K562 (cell line): ENCODE measurements around the gene CDKN2B. TPM values are rescaled to one million over a fixed set of nuclear protein-coding genes. Genes with fewer than 3 reads are reported as not detected.
"Not testable (repeated sequence)": the region's sequence is repeated elsewhere in the genome, so short reads cannot be mapped to it uniquely, and the experiment has no call there.

Experiments used
- ATAC-seq: fragments of 200-7000 bp; cut with Tn5 transposase; 3 replicates; pipeline ENCODE4 v1.9.1; 2020; ENCODE audit warnings: moderate library complexity
- Bru-seq: library from RNA; stranded (reverse); fragments of 400-500 nt; gene quantifications from one replicate; lab custom pipeline; 2021; lab: Mats Ljungman, UMichigan
- BruChase-seq, 2 experiments: library from RNA; stranded (reverse); fragments of 400-500 nt; gene quantifications; one replicate each; lab custom pipeline; 2021; lab: Mats Ljungman, UMichigan
- BruUV-seq: library from RNA; stranded (reverse); fragments of 400-500 nt; replicated peaks from 2 replicates; lab custom pipeline; 2021; lab: Mats Ljungman, UMichigan
- CTCF ChIA-PET: fragments of 300-600 bp; formaldehyde crosslinking; extraction: SDS; loops from one replicate; lab custom pipeline; 2021; ENCODE audit warnings: low intra/inter-chr PET ratio; lab: Yijun Ruan, JAX
- POLR2A ChIA-PET: fragments of 300-600, 350-650 bp; sonication (Branson Sonifier 250); formaldehyde crosslinking; extraction: SDS; loops from one replicate; lab custom pipeline; 2021; ENCODE audit warnings: antibody characterized with exemption, inconsistent platforms; lab: Yijun Ruan, JAX
- DNase-seq, 4 experiments: peaks; one replicate each; pipeline versions ENCODE4 v3.0.0 to v3.0.0-alpha.2; 2011 to 2018; ENCODE audit warnings: low spot score in 3 of 4, mixed read lengths in 3 of 4; ENCODE audit errors: extremely low read depth in 1 of 4
- FAIRE-seq: peaks from 2 replicates; lab custom pipeline; 2011; peaks lifted over from hg19 to GRCh38; lab: Jason Lieb, UNC
- H2AFZ ChIP-seq: 2 replicates; pipeline ENCODE4 v1.6.0; 2011; ENCODE audit warnings: low read depth, low read length, control low read depth, inconsistent platforms
- H3K27ac ChIP-seq: fragments of 200-600 bp; 3 replicates; pipeline ENCODE4 v1.8.0; 2011; ENCODE audit warnings: low read depth, mild to moderate bottlenecking, control low read depth, inconsistent platforms, low read length, moderate library complexity, mixed read lengths; ENCODE audit errors: extremely low read depth
- H3K27me3 ChIP-seq, 2 experiments: fragments of 300-600 bp in 1 of 2; 2 replicates in 1 of 2; 3 replicates in 1 of 2; pipeline versions ENCODE4 v1.6.0 to v1.8.0; 2011; ENCODE audit warnings: inconsistent platforms in 2 of 2, low read length in 2 of 2, mild to moderate bottlenecking in 1 of 2, mixed read lengths in 1 of 2, moderate library complexity in 1 of 2; ENCODE audit not compliant: control insufficient read depth in 2 of 2, insufficient read depth in 2 of 2
- H3K36me3 ChIP-seq: fragments of 300-600 bp; 3 replicates; pipeline ENCODE4 v1.8.0; 2011; ENCODE audit warnings: mild to moderate bottlenecking, low read length, inconsistent platforms; ENCODE audit not compliant: control insufficient read depth, insufficient read depth
- H3K4me1 ChIP-seq, 2 experiments: fragments of 200-600 bp in 1 of 2; replicated peaks in 1 of 2; 2 replicates in 1 of 2; 3 replicates in 1 of 2; pipeline versions ENCODE4 v1.5.1 to v1.8.0; 2011; ENCODE audit warnings: inconsistent platforms in 2 of 2, low read length in 2 of 2, mild to moderate bottlenecking in 1 of 2, mixed read lengths in 1 of 2, moderate library complexity in 1 of 2; ENCODE audit not compliant: control insufficient read depth in 2 of 2, insufficient read depth in 2 of 2
- H3K4me2 ChIP-seq: 2 replicates; pipeline ENCODE4 v1.6.1; 2011; ENCODE audit warnings: low read length, control low read depth, inconsistent platforms, mixed read lengths; ENCODE audit not compliant: insufficient read depth
- H3K4me3 ChIP-seq: fragments of 200-600 bp; sonication (generic), shearing (Covaris generic); 2 replicates; pipeline ENCODE4 v1.5.1; 2016; ENCODE audit warnings: control low read depth, inconsistent platforms
- H3K79me2 ChIP-seq: fragments of 200-600 bp; 3 replicates; pipeline ENCODE4 v1.8.0; 2011; ENCODE audit warnings: low read length, inconsistent platforms; ENCODE audit not compliant: control insufficient read depth, insufficient read depth
- H3K9ac ChIP-seq, 2 experiments: 2 replicates each; pipeline versions ENCODE4 v1.6.0 to v1.6.1; 2011; ENCODE audit warnings: low read depth in 2 of 2, low read length in 2 of 2, control low read depth in 1 of 2, inconsistent platforms in 1 of 2, mild to moderate bottlenecking in 1 of 2, mixed read lengths in 1 of 2; ENCODE audit not compliant: insufficient read depth in 1 of 2
- H3K9me1 ChIP-seq: one replicate; pipeline ENCODE4 v1.6.0; 2011; ENCODE audit warnings: inconsistent platforms, mild to moderate bottlenecking, low read length, moderate library complexity; ENCODE audit not compliant: control insufficient read depth, insufficient read depth
- H3K9me3 ChIP-seq: replicated peaks from 2 replicates; pipeline ENCODE4 v1.5.1; 2011; ENCODE audit warnings: low read depth, low read length, inconsistent platforms; ENCODE audit not compliant: control insufficient read depth, insufficient read depth
- H4K20me1 ChIP-seq: replicated peaks from 2 replicates; pipeline ENCODE4 v1.6.1; 2011; ENCODE audit warnings: low read length, inconsistent platforms, mixed read lengths; ENCODE audit not compliant: control insufficient read depth, insufficient read depth
- CREB1 ChIP-seq, 2 experiments: sonication (generic) in 1 of 2; formaldehyde crosslinking in 1 of 2; IDR thresholded peaks; 2 replicates each; pipeline versions ENCODE4 v1.6.1 to v1.8.0; 2012 to 2022; ENCODE audit warnings: inconsistent platforms in 1 of 2, mild to moderate bottlenecking in 1 of 2, missing genetic modification reagents in 1 of 2, moderate library complexity in 1 of 2
- WGBS: fragments of 100-300 bp; shearing (Covaris generic); methylation state at CpG from one replicate; pipeline ENCODE4 v1.1.6; 2016; ENCODE audit warnings: low coverage, mixed read lengths; ENCODE audit not compliant: insufficient coverage; ENCODE audit errors: missing lambda C conversion rate; 5-methylcytosine and 5-hydroxymethylcytosine counted together
- in situ Hi-C: fragments of 300-500 bp; cut with MboI; formaldehyde crosslinking; loops from 4 replicates; pipeline ENCODE4 v1.15.0; 2018; ENCODE audit warnings: inconsistent platforms, mixed read lengths
- intact Hi-C: fragments of 100-400 bp; cut with micrococcal nuclease; formaldehyde crosslinking; loops from 2 replicates; pipeline ENCODE4 v1.14.2; 2022
- long read RNA-seq, 3 experiments: library from polyadenylated mRNA in 2 of 3; library from RNA in 1 of 3; unstranded in 2 of 3; stranded (forward) in 1 of 3; transcript quantifications; one replicate each; pipeline ENCODE4 v2.0.0, GENCODE V29; 2019 to 2022
- polyA minus RNA-seq, 3 experiments: library from RNA; depleted of rRNA, polyadenylated mRNA; stranded (reverse); fragments of >200 nt; gene quantifications; 2 replicates each; pipeline ENCODE4 v1.2.3, GENCODE V29; 2011
- polyA plus RNA-seq, 8 experiments: library from polyadenylated mRNA; depleted of rRNA in 4 of 8; stranded (reverse) in 5 of 8; unstranded in 3 of 8; fragments of >200 nt; fragmentation: Nextera tagmentation in 2 of 8; fragmentation: Illumina TruSeq in 1 of 8; extraction: Ambion mirVana in 2 of 8; extraction: Trizol in 1 of 8; gene quantifications; 2 replicates each; pipeline versions ENCODE4 v1.2.1 to v1.2.3, GENCODE V29; 2011 to 2014; ENCODE audit warnings: inconsistent platforms in 1 of 8, missing spikeins in 1 of 8
- total RNA-seq, 7 experiments: library from RNA; depleted of rRNA in 6 of 7; stranded (reverse); fragments of >200 nt in 6 of 7; fragmentation: Illumina TruSeq in 2 of 7; extraction: Trizol in 2 of 7; gene quantifications; 2 replicates each; pipeline versions ENCODE4 v1.2.1 to v1.2.3, GENCODE V29; 2011 to 2021; ENCODE audit warnings: low replicate concordance in 1 of 7

Gene CDKN2B, protein sequence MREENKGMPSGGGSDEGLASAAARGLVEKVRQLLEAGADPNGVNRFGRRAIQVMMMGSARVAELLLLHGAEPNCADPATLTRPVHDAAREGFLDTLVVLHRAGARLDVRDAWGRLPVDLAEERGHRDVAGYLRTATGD
- total RNA-seq (2011; cell fraction: chromatin; rRNA removed; ENCODE audit: low replicate concordance), result not detected in 2 replicates
- total RNA-seq (2011; cell fraction: nucleolus; rRNA removed), result not detected in 2 replicates
- total RNA-seq (2011; cell fraction: nucleoplasm; rRNA removed), result not detected in 2 replicates
- not detected in 2 replicates for total RNA-seq (2014; rRNA removed)
- not detected in 2 replicates for total RNA-seq (2014; rRNA removed; fragmentation: Illumina TruSeq; extraction: Trizol)
- not detected in 2 replicates for total RNA-seq (2015; rRNA removed; fragmentation: Illumina TruSeq; extraction: Trizol)
- not detected in 2 replicates for total RNA-seq (2021)
- polyA plus RNA-seq (2011; rRNA removed), result not detected in 2 replicates
- polyA plus RNA-seq (2011; cell fraction: cytosol; rRNA removed), result not detected in 2 replicates
- not detected in 2 replicates for polyA plus RNA-seq (2011; cell fraction: nucleus; rRNA removed)
- not detected in 2 replicates for polyA plus RNA-seq (2012)
- not detected in 2 replicates for polyA plus RNA-seq (2014; fragmentation: Illumina TruSeq; extraction: Trizol)
- polyA plus RNA-seq (2014; fragmentation: Nextera tagmentation; extraction: Ambion mirVana), result not detected
- not detected in 2 replicates for polyA plus RNA-seq (2014; rRNA removed)
- polyA minus RNA-seq (2011; rRNA and poly(A)+ RNA removed), result not detected in 2 replicates
- polyA minus RNA-seq (2011; cell fraction: cytosol; rRNA and poly(A)+ RNA removed), result not detected in 2 replicates
- not detected in 2 replicates for polyA minus RNA-seq (2011; cell fraction: nucleus; rRNA and poly(A)+ RNA removed)
- percentile 31 among the genes with signal in this experiment for Bru-seq, nascent RNA
- BruChase-seq, experiment 1, labeled RNA remaining after a 2-hour chase, result percentile 24 among the genes with signal in this experiment
- percentile 26 among the genes with signal in this experiment for BruChase-seq, experiment 2, labeled RNA remaining after a 6-hour chase
- long read RNA-seq, experiment 1, result 0 reads
- long read RNA-seq, experiment 2, result 0 reads
- long read RNA-seq, experiment 3, result 0 reads

DNA sequence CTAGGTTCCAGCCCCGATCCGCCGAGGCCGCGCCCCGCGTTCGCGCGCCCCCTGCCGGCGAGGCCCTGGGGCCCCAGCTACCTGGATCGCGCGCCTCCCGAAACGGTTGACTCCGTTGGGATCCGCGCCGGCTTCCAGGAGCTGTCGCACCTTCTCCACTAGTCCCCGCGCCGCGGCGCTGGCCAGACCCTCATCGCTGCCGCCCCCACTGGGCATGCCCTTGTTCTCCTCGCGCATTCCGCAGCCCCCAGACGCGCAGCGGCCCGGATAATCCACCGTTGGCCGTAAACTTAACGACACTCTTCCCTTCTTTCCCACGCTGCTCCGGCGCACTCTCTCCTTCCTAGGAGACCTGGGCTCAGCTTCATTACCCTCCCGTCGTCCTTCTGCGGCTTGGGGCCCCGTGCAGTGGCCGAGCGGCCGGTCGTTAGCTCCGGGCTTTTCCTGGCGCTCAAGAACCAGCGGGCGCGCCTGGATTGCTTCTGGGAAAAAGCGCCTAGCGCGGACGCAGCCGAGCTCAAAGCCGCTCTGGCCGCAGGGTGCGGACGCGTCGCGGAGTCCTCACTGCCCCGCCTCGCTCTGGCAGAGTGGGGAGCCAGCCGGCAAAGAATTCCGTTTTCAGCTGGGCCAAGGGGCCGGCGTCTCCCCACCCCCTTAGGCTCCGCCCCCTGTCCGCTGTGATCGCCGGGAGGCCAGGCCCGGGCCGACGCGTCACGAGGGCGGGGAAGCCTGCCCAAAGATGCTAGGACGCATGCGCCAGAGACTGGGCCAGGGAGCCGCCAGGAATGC lies at the start of gene CDKN2B:
Gene CDKN2B, minus strand, starts transcription at position 589 of the 789 bp plus-strand sequence. Its CDS starts 352 bp downstream, at position 237.
- H3K36me3 ChIP-seq, result no peaks in the 10 kb centered on the region
- TF ChIP-seq CREB1 (IDR thresholded peaks at IDR 0.05) (no peak), CREB1 (CRISPR knock-in tag; IDR thresholded peaks at IDR 0.05) (no peak)
- TF ChIP-seq, all 486 proteins: peak for 0
- H3K4me1 ChIP-seq, result no peaks in the 10 kb centered on the region
- ATAC-seq (no peak), FAIRE-seq (no peak), DNase-seq (no peak)
- BruUV-seq, result no TSS peak
- intact Hi-C loops (no loop called here), in situ Hi-C loops (no loop called here)
- no peak within 1 kb of the TSS for H3K27ac ChIP-seq
- no peak within 1 kb of the TSS for H3K4me3 ChIP-seq
- no peak within 1 kb of the TSS for H3K4me2 ChIP-seq
- no peaks in the 10 kb centered on the region for H3K27me3 ChIP-seq
- H4K20me1 ChIP-seq, result no peaks in the 10 kb centered on the region
- H2AFZ ChIP-seq, result no peak within 1 kb of the TSS
- H3K9ac ChIP-seq, result no peak within 1 kb of the TSS
- POLR2A ChIA-PET, result no interaction called here
- no CpG with 5 or more reads among the region's 86 CpGs for WGBS
- H3K9me3 ChIP-seq, result no peaks in the 10 kb centered on the region
- CTCF ChIA-PET, result no interaction called here
- H3K79me2 ChIP-seq, result no peaks in the 10 kb centered on the region
- no peaks in the 10 kb centered on the region for H3K9me1 ChIP-seq

DNA sequence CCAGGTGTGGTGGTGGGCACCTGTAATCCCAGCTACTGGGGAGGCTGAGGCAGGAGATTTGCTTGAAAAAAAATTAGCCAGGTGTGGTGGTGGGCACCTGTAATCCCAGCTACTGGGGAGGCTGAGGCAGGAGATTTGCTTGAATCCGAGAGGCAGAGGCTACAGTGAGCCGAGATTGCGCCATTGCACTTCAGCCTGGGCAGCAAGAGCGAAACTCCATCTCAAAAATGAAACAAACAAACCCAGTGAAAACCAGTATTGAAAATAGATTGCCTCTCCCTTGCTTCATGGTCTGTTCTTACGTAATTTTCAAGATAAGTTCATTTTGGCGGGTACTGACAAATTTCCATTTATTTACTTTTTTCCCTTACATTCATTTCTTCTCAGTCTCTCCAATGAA lies 48.9 kb upstream of the CDKN2B start:
- H3K4me2 ChIP-seq, DNase-seq, H3K9me3 ChIP-seq, H3K36me3 ChIP-seq, H3K27ac ChIP-seq, POLR2A ChIA-PET, H4K20me1 ChIP-seq, ATAC-seq, H2AFZ ChIP-seq, BruUV-seq, CTCF ChIA-PET, FAIRE-seq, H3K27me3 ChIP-seq, in situ Hi-C loops, H3K79me2 ChIP-seq, H3K4me3 ChIP-seq, intact Hi-C loops, H3K9ac ChIP-seq, H3K9me1 ChIP-seq, H3K4me1 ChIP-seq: not testable (repeated sequence)
- no CpG with 5 or more reads among the region's 6 CpGs for WGBS
